GM21526 (cell line): ENCODE measurements around the gene LYL1.
A peak's percentile ranks its signal among the peaks of the same experiment; 100 is the strongest.
"Not testable (repeated sequence)": the region's sequence is repeated elsewhere in the genome, so short reads cannot be mapped to it uniquely, and the experiment has no call there.

Source experiments
- ATAC-seq: cut with Tn5 transposase; IDR thresholded peaks from one replicate; pipeline ENCODE4 v1.9.1; 2021; ENCODE audit warnings: moderate library complexity; ENCODE audit not compliant: unreplicated experiment, low FRiP score

The LYL1 gene

DNA sequence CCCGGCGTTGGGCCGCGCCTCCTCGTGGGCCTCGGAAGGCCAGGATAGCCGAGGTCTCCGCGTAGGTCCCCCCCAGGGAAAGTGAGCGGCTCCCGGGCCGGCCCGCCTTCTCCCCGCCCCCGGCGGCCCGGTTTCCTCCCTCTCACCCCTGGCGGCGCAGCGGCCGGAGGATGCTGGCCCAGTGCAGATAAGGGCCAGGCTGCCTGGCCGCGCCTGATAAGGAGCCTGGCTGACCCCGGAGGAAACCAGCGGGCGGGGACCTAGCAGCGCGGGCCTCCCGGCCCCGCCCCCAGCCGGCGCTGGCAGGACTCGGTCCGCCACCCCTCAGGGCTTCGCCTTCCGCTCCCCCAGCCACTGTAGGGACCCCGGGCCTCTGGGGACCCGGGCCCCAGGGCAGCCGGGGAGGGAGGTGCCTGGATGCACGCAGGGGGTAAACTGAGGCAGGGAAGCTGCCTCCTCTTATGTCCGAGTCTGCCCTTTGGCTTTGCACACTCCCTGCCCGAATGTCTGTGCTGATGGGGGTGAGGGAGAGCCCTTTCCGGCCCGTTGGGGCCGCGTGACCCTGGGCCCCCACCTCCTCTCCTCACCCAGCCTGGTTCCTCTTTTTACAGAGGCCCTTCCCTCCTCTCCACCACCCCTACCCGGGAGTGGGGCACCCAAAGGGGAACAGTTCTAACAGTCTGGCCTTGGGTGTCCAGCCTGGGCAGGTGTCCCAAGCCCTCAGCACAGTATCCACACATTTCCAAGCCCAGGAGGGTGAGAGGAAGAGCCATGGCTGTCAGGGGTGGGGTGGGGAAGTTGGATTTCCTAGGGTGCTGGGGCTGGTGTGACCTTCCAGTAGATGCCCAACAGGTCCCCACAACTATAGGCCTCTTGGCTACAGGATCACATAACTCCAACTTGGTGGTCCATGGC is at the start of gene LYL1:
Gene LYL1, minus strand, starts transcription at position 193 of the 915 bp plus-strand sequence. CDS start 1,687 bp downstream, outside the sequence.
- ATAC-seq, result peak; percentile 35

DNA sequence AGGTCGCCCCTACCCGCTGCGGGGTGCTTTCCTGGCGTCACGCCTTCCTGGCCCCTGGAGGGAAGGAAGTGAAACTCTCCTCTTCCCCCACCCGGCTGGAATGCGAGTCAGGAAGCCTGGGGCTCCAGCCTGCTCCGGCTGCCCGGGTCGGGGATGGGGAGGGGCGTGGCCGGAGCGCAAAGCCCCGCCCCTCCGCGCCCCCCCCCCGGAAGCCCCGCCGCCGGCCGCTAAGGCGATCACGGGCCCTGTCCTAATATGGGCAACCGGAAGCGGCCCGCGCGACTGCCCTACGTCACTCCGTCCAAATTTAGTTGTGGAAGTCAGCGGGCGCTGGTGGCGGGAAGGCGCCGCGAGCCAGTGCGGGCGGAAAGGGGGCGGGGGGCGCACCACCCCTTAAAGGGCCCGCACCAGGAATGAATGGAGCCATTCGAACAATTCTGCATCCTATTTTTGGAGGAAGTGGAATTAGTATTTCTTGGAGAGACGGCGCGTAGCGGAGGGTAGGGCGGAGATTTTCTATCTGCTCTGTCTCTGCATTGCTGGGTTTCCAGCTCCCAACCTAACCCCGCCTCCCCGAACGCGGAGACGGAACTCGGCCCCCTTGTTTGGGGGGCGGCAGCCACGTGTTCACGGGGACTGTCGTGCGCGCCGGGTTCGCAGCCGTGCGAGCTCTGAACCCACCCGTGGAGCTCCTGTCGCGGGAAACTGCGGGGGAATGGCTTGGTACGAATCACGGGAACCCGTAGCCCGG is 49.1 kb upstream of the LYL1 start:
- ATAC-seq, result peak; percentile 36

DNA sequence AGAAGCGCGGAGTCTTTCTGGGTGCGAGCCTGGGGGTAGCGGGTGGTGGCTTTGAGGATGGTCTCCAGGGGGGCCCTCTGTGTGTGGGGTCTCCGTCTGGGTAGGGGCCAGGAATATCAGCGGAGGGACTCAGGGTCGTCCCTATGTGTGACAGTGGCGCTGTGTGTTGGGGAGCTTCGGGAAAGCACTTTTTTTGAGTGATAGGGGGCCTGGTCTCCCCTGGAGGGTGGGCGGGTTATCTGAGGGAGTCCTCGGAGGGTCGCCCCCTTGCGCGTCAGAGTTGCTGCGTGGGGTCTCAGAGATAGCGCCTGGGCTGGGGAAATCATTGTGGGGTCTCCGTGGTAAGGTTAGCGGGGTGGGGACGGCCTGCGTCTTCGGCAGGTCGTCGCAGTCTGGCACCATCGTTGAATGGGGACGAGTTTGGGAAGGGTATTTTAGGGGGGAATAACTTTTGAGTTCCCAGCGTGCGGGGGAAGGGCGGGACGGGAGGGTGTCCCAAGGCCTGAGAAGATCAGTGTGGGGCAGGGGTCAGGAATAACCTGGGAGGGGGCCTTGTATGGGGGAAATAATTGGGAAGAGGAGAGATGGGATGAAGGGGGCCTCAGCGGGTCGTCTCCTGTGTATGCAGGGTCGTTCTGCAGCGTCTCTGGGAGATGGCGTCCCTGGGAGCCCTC is 48.4 kb upstream of the LYL1 start:
- ATAC-seq, result no peak

DNA sequence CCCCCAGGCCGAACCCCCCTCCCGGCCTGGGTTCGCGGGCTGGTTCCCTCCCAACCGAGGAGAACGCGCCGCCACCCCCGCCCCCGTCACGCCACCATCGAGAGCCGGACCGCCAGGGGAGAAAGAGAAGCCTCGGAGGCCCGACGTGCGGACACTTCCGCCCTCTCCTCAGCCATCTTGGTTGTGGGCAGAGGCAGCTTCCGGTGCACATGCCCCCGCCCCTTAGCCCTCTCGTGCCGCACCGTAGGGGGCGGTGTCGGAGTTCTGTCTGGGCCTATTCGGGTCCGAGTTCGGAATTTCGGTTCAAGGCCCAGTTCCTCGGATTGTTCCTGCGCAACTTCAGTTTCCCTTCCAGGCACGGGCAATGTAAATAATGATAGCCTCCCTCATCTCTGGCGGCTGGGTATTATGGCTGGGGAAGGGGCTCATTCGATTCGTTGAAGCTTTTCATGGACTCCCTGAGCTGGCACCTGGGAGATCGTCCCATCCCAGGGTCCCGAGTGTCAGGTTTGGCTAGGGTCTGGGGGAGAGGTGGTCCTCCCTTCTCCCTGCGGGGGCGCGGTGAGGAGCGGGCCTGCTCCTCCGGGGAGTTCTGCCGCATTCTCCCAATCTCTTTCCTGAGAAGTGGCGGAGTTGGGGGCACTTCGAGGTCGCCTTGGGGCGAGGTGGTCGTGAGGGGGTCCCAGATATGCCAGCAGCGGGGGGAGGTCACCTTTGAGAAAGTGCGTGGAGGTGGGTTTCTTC is 47.7 kb upstream of the LYL1 start, which contains the start of the genes IER2 and STX10:
Gene IER2, plus strand, starts transcription at position 225 of the 744 bp plus-strand sequence. CDS start 2,776 bp downstream, outside the sequence.
Gene STX10, minus strand, starts transcription at position 189 of the 744 bp plus-strand sequence. CDS start 202 bp downstream, outside the sequence.
- ATAC-seq, result peak; percentile 38

DNA sequence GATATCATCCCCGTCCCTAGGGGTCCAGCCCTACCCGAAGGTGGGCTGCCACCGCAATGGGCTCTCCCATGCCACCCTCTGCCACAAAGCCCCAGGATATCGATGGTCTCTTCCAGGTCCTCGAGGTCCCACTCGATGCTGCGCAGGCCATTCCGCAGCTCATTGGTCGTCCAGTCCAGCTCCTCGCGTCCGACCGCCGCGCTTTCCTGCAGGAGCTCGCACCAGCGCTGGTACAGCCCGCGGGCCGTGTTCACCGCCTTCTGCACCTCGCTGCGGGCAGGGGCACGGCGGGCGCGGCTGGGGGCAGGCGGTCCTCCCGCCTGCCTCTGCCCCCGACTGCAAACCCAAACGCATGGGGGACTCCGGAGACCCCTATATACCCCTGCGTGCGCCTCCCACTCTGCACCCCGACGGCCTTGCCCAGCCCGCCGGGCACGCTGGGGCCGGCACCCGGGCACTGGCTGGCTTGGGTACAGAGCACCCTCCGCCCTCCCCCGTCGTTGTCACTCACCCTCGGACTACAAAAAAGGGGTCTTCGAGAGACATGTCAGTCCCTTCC is 47.0 kb upstream of the LYL1 start:
- ATAC-seq, result no peak

DNA sequence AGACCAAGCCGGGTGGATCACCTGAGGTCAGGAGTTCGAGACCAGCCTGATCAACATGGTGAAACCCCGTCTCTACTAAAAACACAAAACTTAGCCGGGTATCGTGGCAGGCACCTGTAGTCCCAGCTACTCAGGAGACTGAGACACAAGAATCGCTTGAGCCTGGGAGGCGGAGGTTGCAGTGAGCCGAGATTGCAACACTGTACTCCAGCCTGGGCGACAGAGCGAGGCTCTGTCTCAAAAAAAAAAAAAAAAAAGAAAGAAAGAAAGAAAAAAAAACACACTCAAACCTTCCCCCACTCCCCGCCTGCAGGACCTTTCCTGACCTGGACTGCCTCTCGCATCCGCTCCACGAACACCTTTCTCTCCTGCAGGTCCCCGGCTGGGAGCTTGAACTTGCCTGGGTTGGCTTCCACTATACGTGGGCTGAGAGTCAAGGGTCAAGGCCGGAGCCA is 46.5 kb upstream of the LYL1 start:
- ATAC-seq, result not testable (repeated sequence)

DNA sequence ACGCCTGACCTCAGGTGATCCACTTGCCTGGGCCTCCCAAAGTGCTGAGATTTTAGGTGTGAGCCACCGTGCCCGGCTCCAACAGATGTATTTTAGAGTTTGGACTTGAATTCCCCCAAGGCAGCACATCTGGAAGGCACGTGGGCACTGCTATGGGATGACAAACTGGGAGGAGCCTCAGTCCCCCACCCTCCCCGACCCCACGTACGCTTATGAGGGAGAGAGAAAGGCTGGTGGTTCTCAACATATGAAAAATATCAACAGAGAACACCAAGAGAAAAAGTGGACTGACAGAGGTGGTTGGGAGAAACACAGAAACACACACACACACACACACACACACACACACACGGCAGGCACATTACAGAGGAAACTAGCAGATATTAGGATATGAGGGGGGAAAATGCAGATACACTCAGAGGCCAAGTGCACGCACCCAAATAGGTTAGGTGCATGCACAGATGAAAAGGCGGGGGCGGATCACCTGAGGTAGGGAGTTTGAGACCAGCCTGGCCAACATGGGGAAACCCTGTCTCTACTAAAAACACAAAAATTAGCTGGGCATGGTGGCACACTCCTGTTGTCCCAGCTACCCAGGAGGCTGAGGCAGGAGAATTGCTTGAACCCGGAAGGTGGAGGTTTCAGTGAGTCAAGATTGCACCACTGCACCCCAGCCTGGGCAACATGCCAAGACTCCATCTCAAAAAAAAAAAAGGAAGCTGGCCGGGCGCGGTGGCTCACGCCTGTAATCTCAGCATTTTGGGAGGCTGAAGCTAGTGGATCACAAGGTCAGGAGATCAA is 44.3 kb upstream of the LYL1 start:
- ATAC-seq, result no peak

DNA sequence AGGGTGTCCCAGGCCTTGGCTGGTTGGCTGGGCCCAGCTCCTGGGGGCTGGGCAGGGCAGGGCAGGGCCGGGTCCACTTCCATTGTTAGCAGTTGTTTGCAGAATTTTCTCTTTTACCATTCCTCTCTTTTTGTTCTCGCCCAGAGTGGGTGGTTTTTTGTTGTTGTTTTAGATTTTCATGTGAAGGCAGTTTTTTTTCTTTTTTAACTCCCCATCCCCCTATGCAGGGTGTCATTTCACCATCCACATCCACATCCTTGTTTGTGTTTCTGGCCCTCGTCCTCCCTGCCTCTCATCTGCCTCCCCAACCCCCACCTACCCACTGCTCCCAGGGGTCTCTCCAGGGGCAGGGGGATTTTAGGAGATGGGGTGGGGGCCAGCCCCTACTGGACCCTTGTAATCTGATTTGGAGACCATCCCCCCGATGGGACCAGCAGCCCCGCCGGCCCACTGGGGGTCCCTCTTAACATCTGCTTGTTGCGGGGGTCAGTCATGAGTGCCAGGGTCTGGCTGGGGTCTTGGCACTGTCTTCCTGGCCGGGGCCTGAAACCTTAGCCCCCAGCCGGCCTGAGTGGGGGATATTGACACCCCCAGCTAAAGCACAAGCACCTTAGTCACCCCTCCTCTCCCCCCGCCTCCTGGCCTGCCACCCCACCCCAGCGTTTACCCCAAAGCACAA is 37.1 kb upstream of the LYL1 start:
- ATAC-seq, result no peak

DNA sequence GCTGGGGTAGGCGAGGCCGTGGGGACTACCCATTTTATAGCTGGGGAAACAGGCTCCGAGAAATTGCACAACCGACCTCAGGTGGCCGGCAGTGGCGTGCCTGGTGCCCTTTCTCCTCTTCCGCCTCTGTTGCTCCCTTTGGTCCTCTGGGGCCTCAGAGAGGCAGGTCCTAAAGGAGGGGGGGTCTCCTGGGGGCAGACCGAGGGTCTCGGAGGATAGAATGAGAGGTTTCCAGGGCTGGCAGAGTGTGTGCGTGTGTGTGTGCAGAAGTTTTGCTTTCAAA is 36.2 kb upstream of the LYL1 start:
- no peak for ATAC-seq

DNA sequence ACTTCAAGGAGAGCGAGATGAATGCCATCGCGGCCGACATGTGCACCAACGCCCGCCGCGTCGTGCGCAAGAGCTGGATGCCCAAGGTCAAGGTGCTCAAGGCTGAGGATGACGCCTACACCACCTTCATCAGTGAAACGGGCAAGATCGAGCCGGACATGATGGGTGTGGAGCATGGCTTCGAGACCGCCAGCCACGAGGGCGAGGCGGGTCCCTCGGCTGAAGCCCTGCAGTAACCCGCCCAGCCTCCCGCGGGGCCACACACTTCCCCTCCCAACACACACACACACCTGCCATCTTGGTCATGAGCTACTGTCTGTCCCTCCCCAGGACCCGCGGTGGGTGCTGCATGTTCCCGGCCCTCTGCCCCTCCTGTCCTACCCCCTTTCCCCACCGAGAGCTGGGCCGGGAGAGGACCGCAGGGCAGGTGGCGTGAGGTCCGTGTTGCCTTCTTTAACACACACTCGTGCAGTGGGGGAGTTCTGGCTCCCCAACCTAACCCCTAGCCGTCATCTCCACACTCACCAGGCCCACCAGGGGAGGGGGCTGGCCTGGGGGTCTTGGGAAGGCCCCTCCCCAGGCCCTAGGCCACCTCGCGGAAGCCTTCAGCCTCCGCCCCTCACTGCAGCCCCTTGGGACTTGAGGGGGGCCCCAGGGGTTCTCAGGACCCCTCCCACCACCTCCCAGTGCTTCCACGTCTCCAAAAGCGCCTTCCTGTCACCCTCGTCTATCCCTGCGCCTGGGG is 35.7 kb upstream of the LYL1 start:
- no peak for ATAC-seq

DNA sequence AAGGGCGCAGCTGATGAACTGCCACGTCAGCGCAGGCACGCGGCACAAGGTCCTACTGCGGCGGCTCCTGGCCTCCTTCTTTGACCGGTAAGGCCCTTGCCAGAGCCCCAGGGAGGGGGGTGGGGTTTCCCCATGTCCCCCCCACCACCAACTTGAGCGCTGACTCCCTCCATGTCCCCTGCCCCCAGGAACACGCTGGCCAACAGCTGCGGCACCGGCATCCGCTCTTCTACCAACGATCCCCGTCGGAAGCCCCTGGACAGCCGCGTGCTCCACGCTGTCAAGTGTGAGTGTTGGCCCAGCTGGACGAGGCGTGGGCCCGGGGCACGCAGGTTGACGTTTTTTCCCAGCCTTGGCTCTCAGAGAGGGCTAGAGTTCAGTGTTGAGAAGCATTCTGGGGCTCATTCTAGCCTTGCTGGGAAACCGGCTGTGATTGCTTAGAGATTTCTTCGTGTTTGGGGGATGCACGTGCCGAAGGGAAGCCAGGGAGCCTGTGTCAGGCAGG is 34.7 kb upstream of the LYL1 start:
- no peak for ATAC-seq

DNA sequence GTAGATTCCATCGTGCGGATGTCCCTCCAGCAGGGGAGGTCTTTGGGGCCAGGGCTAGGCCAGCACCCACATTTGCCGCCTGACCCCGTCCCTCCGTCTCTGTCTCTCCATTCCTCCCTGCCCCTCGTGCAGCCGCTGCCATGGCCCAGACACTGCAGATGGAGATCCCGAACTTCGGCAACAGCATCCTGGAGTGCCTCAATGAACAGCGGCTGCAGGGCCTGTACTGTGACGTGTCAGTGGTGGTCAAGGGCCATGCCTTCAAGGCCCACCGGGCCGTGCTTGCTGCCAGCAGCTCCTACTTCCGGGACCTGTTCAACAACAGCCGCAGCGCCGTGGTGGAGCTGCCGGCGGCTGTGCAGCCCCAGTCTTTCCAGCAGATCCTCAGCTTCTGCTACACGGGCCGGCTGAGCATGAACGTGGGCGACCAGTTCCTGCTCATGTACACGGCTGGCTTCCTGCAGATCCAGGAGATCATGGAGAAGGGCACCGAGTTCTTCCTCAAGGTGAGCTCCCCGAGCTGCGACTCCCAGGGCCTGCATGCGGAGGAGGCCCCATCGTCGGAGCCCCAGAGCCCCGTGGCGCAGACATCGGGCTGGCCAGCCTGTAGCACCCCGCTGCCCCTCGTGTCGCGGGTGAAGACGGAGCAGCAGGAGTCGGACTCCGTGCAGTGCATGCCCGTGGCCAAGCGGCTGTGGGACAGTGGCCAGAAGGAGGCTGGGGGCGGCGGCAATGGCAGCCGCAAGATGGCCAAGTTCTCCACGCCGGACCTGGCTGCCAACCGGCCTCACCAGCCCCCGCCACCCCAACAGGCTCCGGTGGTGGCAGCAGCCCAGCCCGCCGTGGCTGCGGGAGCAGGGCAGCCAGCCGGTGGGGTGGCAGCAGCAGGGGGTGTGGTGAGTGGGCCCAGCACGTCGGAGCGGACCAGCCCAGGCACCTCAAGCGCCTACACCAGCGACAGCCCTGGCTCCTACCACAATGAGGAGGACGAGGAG is 32.7 kb upstream of the LYL1 start:
- ATAC-seq, result no peak

DNA sequence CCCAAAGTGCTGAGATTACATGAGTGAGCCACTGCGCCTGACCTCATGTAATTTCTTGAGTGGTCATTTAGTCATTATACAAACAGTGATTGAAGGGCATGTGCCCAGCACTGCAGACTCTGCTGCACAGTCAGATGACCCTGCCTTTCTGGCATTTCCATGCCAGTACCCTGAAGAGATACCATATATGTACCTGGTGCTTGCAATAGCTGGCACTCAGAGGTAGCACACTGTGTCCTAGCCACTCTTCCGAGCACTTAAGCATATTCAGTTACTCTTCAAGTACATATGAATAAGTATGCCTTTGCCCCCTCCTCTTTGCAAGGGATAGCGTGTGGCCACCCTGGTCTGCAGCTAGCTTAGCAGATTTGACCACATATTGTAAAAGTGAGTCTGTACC is 32.0 kb upstream of the LYL1 start:
- ATAC-seq, result no peak

DNA sequence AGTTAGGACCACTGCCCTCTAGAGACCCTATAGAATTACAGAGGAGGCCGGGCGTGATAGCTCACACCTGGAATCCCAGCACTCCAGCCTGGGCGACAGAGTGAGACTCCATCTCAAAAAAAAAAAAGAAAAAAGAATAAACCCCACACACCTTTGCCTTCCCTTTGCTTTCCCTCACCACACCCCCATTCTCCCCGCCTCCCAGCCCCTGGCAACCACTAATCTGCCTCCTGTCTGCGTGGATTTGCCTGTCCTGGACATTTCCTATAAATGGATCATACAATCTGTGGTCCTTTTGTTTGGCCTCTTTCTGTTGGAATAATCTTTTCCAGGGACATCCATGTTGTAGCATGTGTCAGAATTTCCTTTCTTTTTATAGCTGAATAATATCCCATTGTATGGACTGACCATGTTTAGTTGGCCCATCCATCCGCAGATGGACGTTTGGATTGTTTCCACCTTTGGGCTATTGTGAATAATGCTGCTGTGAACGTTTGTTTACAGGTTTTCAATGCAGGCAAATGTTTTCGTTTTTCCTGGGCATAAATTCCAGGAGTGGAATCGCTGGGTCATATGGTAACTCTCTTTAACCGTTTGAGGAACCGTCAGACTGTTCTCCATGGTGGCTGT is 30.7 kb upstream of the LYL1 start:
- ATAC-seq, result no peak

DNA sequence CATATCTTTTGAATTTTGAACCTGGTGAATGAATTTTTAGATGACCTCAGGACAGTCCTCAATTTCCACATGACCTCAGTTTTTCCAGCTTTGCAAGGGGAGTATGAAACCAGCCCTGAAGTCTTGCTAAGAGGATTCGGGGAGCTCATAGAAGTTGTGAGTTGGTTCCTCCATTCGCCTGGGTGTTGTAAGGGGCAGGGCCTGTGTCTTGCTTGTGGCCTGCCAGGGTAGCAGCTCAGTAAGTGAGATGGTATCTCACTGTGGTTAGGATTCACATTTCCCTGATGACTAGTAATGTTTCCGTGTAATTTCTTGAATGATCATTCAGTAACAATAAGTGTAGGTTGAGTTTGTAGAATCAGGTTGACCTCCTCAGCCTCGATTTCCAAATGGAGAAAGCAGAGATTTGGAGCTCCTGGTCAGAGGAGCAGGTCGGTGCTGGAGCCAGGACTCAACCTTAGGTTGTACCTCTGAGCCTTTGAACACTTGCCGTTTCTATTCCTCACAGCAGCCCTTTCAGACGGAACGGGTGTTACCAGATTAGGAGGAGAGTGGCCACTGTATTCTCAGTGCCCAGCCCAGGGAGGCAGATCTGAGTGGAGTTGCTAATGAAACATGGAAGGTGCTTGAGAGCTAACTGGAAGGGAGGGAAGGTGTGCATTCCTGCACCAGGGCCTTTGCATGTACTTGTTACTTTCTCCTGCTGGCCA is 30.0 kb upstream of the LYL1 start:
- ATAC-seq, result no peak
